B cell (primary cell): Measurements from ENCODE around the gene GYPC. TPM values are rescaled to one million over a fixed set of nuclear protein-coding genes. Genes with fewer than 3 reads are reported as not detected.
A peak's percentile ranks its signal among the peaks of the same experiment; 100 is the strongest.

Experiments
- ATAC-seq: fragments of 200-7000 bp; cut with Tn5 transposase; one replicate; pipeline ENCODE4 v1.10.0; 2021; ENCODE audit warnings: low read depth, mild to moderate bottlenecking, moderate number of reproducible peaks, moderate library complexity
- CTCF ChIA-PET: fragments of 350-600 bp; sonication (Branson Sonifier 250); formaldehyde crosslinking; loops from one replicate; lab custom pipeline; 2021; ENCODE audit warnings: antibody characterized with exemption, inconsistent platforms; lab: Charles Lee
- POLR2A ChIA-PET: fragments of 350-600 bp; sonication (Branson Sonifier 250); formaldehyde crosslinking; loops from one replicate; lab custom pipeline; 2021; ENCODE audit warnings: antibody characterized with exemption; lab: Charles Lee
- DNase-seq: peaks from one replicate; pipeline ENCODE4 v3.0.0; 2013
- H2AFZ ChIP-seq: 2 replicates; pipeline ENCODE4 v1.6.1; 2012; ENCODE audit warnings: mild to moderate bottlenecking, low read depth, low read length; ENCODE audit not compliant: insufficient read depth, poor library complexity, severe bottlenecking
- H3K27ac ChIP-seq, 2 donors: 1 replicate in 1 of 2; 2 replicates in 1 of 2; pipeline ENCODE4 v1.5.1; 2012 to 2013; ENCODE audit warnings: low read length in 2 of 2, mild to moderate bottlenecking in 2 of 2, moderate library complexity in 1 of 2
- H3K27me3 ChIP-seq, 4 experiments: fragments of 200-600 bp in 1 of 4; sonication (generic) in 1 of 4; replicated peaks in 1 of 4; 1 replicate in 2 of 4; 2 replicates in 2 of 4; pipeline versions ENCODE4 v1.6.1 to v1.7.0; 2013 to 2016; ENCODE audit warnings: low read length in 3 of 4, mild to moderate bottlenecking in 2 of 4, mixed read lengths in 1 of 4, moderate library complexity in 1 of 4; ENCODE audit not compliant: insufficient read depth in 4 of 4, control insufficient read depth in 3 of 4; ENCODE audit errors: control extremely low read depth in 1 of 4
- H3K36me3 ChIP-seq, 2 experiments: replicated peaks in 1 of 2; 1 replicate in 1 of 2; 2 replicates in 1 of 2; pipeline versions ENCODE4 v1.6.1 to v1.7.1; 2013; ENCODE audit warnings: low read length in 1 of 2; ENCODE audit not compliant: insufficient read depth in 2 of 2, control insufficient read depth in 1 of 2; ENCODE audit errors: control extremely low read depth in 1 of 2, extremely low read depth in 1 of 2
- H3K4me1 ChIP-seq, 2 donors: fragments of 200-600 bp in 1 of 2; sonication (generic) in 1 of 2; 1 replicate in 1 of 2; 2 replicates in 1 of 2; pipeline versions ENCODE4 v1.5.1 to v1.6.1; 2013 to 2017; ENCODE audit warnings: low read length in 2 of 2; ENCODE audit not compliant: control insufficient read depth in 2 of 2, insufficient read depth in 2 of 2
- H3K4me2 ChIP-seq: replicated peaks from 2 replicates; pipeline ENCODE3; 2012; ENCODE audit warnings: mild to moderate bottlenecking, low read depth, low read length; ENCODE audit not compliant: poor library complexity, severe bottlenecking
- H3K4me3 ChIP-seq, 5 experiments: fragments of 200-600 bp in 1 of 5; sonication (generic) in 1 of 5; 1 replicate in 3 of 5; 2 replicates in 2 of 5; pipeline versions ENCODE4 v1.5.1 to v1.7.0; 2011 to 2016; ENCODE audit warnings: low read length in 4 of 5, mild to moderate bottlenecking in 4 of 5, low read depth in 2 of 5, control low read depth in 1 of 5, moderate library complexity in 1 of 5; ENCODE audit not compliant: insufficient read depth in 1 of 5; ENCODE audit errors: control extremely low read depth in 1 of 5, extremely low read depth in 1 of 5
- H3K79me2 ChIP-seq: fragments of 200-600 bp; sonication (generic); one replicate; pipeline ENCODE4 v1.6.0; 2016; ENCODE audit warnings: low read length; ENCODE audit not compliant: control insufficient read depth, insufficient read depth
- H3K9ac ChIP-seq: fragments of 200-600 bp; sonication (generic); 2 replicates; pipeline ENCODE4 v1.6.1; 2017; ENCODE audit warnings: mild to moderate bottlenecking, low read length, moderate library complexity
- H3K9me3 ChIP-seq, 3 donors: one replicate each; pipeline versions ENCODE4 v1.6.1 to v1.7.1; 2013; ENCODE audit warnings: low read length in 2 of 3; ENCODE audit not compliant: control insufficient read depth in 2 of 3, insufficient read depth in 1 of 3; ENCODE audit errors: control extremely low read depth in 1 of 3
- H4K20me1 ChIP-seq: 2 replicates; pipeline ENCODE4 v1.6.0; 2012; ENCODE audit warnings: mild to moderate bottlenecking, low read length; ENCODE audit not compliant: insufficient read depth, control insufficient read depth, poor library complexity, severe bottlenecking
- H3K27ac Mint-ChIP-seq: one replicate; pipeline ENCODE4 v1.8.0; 2021; ENCODE audit warnings: mixed read lengths
- H3K27me3 Mint-ChIP-seq: one replicate; pipeline ENCODE4 v1.8.0; 2021; ENCODE audit warnings: mixed read lengths
- H3K4me1 Mint-ChIP-seq: one replicate; pipeline ENCODE4 v1.8.0; 2021; ENCODE audit warnings: mixed read lengths
- H3K4me3 Mint-ChIP-seq: one replicate; pipeline ENCODE4 v1.8.0; 2021; ENCODE audit warnings: mixed read lengths
- H3K9me3 Mint-ChIP-seq: one replicate; pipeline ENCODE4 v1.8.0; 2022; ENCODE audit warnings: mixed read lengths; ENCODE audit not compliant: insufficient read depth
- CTCF ChIP-seq: fragments of 200-600 bp; IDR thresholded peaks from one replicate; pipeline ENCODE4 v1.8.0; 2022; ENCODE audit warnings: antibody characterized with exemption, mild to moderate bottlenecking
- EZH2 ChIP-seq: IDR thresholded peaks from 2 replicates; pipeline ENCODE4 v1.6.1; 2012; ENCODE audit warnings: borderline replicate concordance, low read depth, mild to moderate bottlenecking, moderate library complexity, low read length; ENCODE audit not compliant: insufficient read depth, poor library complexity, severe bottlenecking
- WGBS: methylation state at CpG from one replicate; pipeline ENCODE4 v1.1.5; 2013; ENCODE audit warnings: missing lambda C conversion rate; ENCODE audit not compliant: insufficient coverage; 5-methylcytosine and 5-hydroxymethylcytosine counted together
- intact Hi-C: fragments of 100-400 bp; cut with micrococcal nuclease; formaldehyde crosslinking; loops from one replicate; pipeline ENCODE4 v1.10.0; 2022
- polyA plus RNA-seq: library from polyadenylated mRNA; depleted of rRNA; stranded (reverse); fragments of >200 nt; gene quantifications from 2 replicates; pipeline ENCODE4 v1.2.3, GENCODE V29; 2012
- total RNA-seq, 2 donors: library from RNA; stranded (reverse); fragments of 120-200 nt in 1 of 2; gene quantifications; 1 replicate in 1 of 2; 2 replicates in 1 of 2; pipeline versions ENCODE4 v1.2.3 to v1.2.4, GENCODE V29; 2013 to 2022

The GYPC gene
- total and polyA plus RNA-seq, 2 donors (not counting 1 experiment from before 2014, with no cell fraction given): 48.8 to 111 TPM

- Histone ChIP-seq H3K36me3 (peaks cover 0 to 9% of the 10 kb centered on the region in 2 experiments), H3K27me3 (no peaks in the 10 kb centered on the region), H4K20me1 (no peaks in the 10 kb centered on the region), H2AFZ (peak overlapping the region; percentile 76), H3K9ac (peak overlapping the region; percentile 71), H3K9me3 (no peaks in the 10 kb centered on the region), H3K79me2 (peaks cover 61% of the 10 kb centered on the region), H3K4me2 (peak overlapping the region; percentile 74), H3K4me1 (peaks cover 47 to 56% of the 10 kb centered on the region in 2 donors), H3K27ac (peak overlapping the region; percentile 80 to 81), H3K4me3 (peak overlapping the region; percentile 65 to 88 (median 73))
- no peak for TF ChIP-seq EZH2
- no peak for TF ChIP-seq CTCF
- 0% methylated on average over 14 of the region's 14 CpGs for WGBS
- Mint-ChIP-seq H3K27ac (peak overlapping the region; percentile 94), H3K4me1 (peaks cover 62% of the 10 kb centered on the region), H3K9me3 (no peaks in the 10 kb centered on the region), H3K4me3 (peak overlapping the region; percentile 99), H3K27me3 (no peaks in the 10 kb centered on the region)
- POLR2A ChIA-PET: interaction anchor here (1.7 kb wide), 1 partner anchor 12 kb away, joined by 4 read pairs; no protein-coding TSS in a partner anchor
- intact Hi-C loops: loop anchor here (10.0 kb wide), 1 partner anchor 117 kb away; no protein-coding TSS in a partner anchor
- DNase-seq (peak; percentile 64), ATAC-seq (peak; percentile 60)
- CTCF ChIA-PET: interaction anchor here (1.7 kb wide), 1 partner anchor 129 kb away, joined by 6 read pairs; no protein-coding TSS in a partner anchor
These were observed 1.8 kb downstream of the GYPC start for GRCh38 chr2:126657636-126658318.
